Fibroblast of lung (primary cell): Measurements from ENCODE around the gene HMGN5. TPM values are rescaled to one million over a fixed set of nuclear protein-coding genes. Genes with fewer than 3 reads are reported as not detected.

Source experiments
- DNase-seq, 2 donors: peaks; one replicate each; pipeline versions ENCODE4 v3.0.0 to v3.0.0-alpha.2; 2010; ENCODE audit warnings: low read depth in 2 of 2
- H2AFZ ChIP-seq: 2 replicates; pipeline ENCODE4 v1.5.1; 2012; ENCODE audit warnings: low read length, control low read depth, inconsistent platforms
- H3K27ac ChIP-seq: 2 replicates; pipeline ENCODE4 v1.5.1; 2011; ENCODE audit warnings: low read length, control low read depth; ENCODE audit not compliant: insufficient read depth
- H3K27me3 ChIP-seq: 2 replicates; pipeline ENCODE4 v1.5.1; 2011; ENCODE audit warnings: mild to moderate bottlenecking, low read length; ENCODE audit not compliant: control insufficient read depth, insufficient read depth
- H3K36me3 ChIP-seq: 2 replicates; pipeline ENCODE4 v1.5.1; 2011; ENCODE audit warnings: low read length; ENCODE audit not compliant: control insufficient read depth, insufficient read depth
- H3K4me1 ChIP-seq: 2 replicates; pipeline ENCODE4 v1.5.1; 2011; ENCODE audit warnings: low read length; ENCODE audit not compliant: control insufficient read depth, insufficient read depth; ENCODE audit errors: extremely low read depth
- H3K4me2 ChIP-seq: 2 replicates; pipeline ENCODE4 v1.5.1; 2011; ENCODE audit warnings: low read length, control low read depth; ENCODE audit not compliant: insufficient read depth; ENCODE audit errors: extremely low read depth
- H3K4me3 ChIP-seq, 4 experiments: fragments of 200-600 bp in 1 of 4; sonication (generic) in 1 of 4; replicated peaks in 1 of 4; 2 replicates each; pipeline ENCODE4 v1.5.1; 2011 to 2016; ENCODE audit warnings: low read length in 4 of 4, low read depth in 3 of 4, mild to moderate bottlenecking in 3 of 4, control low read depth in 2 of 4, inconsistent platforms in 1 of 4, mixed read lengths in 1 of 4; ENCODE audit not compliant: insufficient read depth in 1 of 4; ENCODE audit errors: control extremely low read depth in 1 of 4
- H3K79me2 ChIP-seq: 2 replicates; pipeline ENCODE4 v1.5.1; 2012; ENCODE audit warnings: mild to moderate bottlenecking, low read length, inconsistent platforms; ENCODE audit not compliant: control insufficient read depth, insufficient read depth
- H3K9ac ChIP-seq: 2 replicates; pipeline ENCODE4 v1.5.1; 2011; ENCODE audit warnings: mild to moderate bottlenecking, low read length, control low read depth; ENCODE audit not compliant: insufficient read depth
- H3K9me3 ChIP-seq: 2 replicates; pipeline ENCODE4 v1.5.1; 2012; ENCODE audit warnings: low read depth, low read length; ENCODE audit not compliant: control insufficient read depth, insufficient read depth
- H4K20me1 ChIP-seq: 2 replicates; pipeline ENCODE4 v1.5.1; 2011; ENCODE audit warnings: low read length; ENCODE audit not compliant: control insufficient read depth, insufficient read depth; ENCODE audit errors: extremely low read depth
- EZH2 ChIP-seq: IDR thresholded peaks from 2 replicates; pipeline ENCODE4 v1.5.1; 2012; ENCODE audit warnings: low read length, control low read depth, mild to moderate bottlenecking; ENCODE audit errors: missing control alignments
- polyA plus RNA-seq, 2 donors: library from polyadenylated mRNA; depleted of rRNA in 1 of 2; stranded (reverse) in 1 of 2; unstranded in 1 of 2; fragments of >200 nt; gene quantifications; 2 replicates each; pipeline ENCODE4 v1.2.1, GENCODE V29; 2011 to 2012; ENCODE audit warnings: missing spikeins in 1 of 2
- total RNA-seq: library from RNA; depleted of rRNA; stranded (reverse); fragments of >200 nt; gene quantifications from 2 replicates; pipeline ENCODE4 v1.2.1, GENCODE V29; 2014
- TF ChIP-seq, protein P1 (sequence below), 2 donors: IDR thresholded peaks in 1 of 2; conservative IDR thresholded peaks in 1 of 2; 1 replicate in 1 of 2; 2 replicates in 1 of 2; pipeline ENCODE4 v1.5.1; 2011 to 2012; ENCODE audit warnings: low read length in 2 of 2, control low read depth in 1 of 2, inconsistent platforms in 1 of 2, low read depth in 1 of 2, mild to moderate bottlenecking in 1 of 2

HMGN5 gene
- total and polyA plus RNA-seq, 2 donors (not counting 1 experiment from before 2014, with no cell fraction given) = 1.7 to 4.4 TPM

DNA sequence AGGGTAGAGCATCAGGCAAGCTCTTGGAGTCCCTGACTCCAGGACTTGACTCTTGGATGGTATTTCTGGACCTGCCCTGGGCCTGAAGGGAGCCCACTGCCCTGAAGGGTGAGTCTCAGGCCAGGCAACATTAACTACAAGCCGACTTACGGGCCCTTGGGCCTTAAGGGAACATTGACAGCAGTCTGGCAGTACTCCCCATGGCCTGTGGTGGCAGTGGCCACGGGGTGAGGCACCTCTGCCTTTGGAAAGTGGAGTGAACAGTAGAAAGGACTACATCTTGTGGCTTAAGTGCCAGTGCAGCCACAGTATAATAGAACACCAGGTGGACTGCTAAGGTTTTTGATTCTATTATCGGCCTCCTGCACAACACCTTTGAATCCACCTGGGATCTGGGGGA is 36.5 kb upstream of the HMGN5 start:
- H3K79me2 ChIP-seq = no peaks in the 10 kb centered on the region
- no peak overlapping the region for H2AFZ ChIP-seq
- H3K9ac ChIP-seq = no peak overlapping the region
- no peak overlapping the region for H3K27ac ChIP-seq
- no peaks in the 10 kb centered on the region for H4K20me1 ChIP-seq
- H3K27me3 ChIP-seq = no peaks in the 10 kb centered on the region
- H3K4me3 ChIP-seq = no peak overlapping the region
- no peak for TF ChIP-seq EZH2
- TF ChIP-seq, protein P1, sequence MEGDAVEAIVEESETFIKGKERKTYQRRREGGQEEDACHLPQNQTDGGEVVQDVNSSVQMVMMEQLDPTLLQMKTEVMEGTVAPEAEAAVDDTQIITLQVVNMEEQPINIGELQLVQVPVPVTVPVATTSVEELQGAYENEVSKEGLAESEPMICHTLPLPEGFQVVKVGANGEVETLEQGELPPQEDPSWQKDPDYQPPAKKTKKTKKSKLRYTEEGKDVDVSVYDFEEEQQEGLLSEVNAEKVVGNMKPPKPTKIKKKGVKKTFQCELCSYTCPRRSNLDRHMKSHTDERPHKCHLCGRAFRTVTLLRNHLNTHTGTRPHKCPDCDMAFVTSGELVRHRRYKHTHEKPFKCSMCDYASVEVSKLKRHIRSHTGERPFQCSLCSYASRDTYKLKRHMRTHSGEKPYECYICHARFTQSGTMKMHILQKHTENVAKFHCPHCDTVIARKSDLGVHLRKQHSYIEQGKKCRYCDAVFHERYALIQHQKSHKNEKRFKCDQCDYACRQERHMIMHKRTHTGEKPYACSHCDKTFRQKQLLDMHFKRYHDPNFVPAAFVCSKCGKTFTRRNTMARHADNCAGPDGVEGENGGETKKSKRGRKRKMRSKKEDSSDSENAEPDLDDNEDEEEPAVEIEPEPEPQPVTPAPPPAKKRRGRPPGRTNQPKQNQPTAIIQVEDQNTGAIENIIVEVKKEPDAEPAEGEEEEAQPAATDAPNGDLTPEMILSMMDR (conservative IDR thresholded peaks at IDR 0.05 in 1 of 2, IDR thresholded peaks at IDR 0.05 in 1 of 2; ENCODE audit: low read depth in 1 of 2, low read length in 2 of 2) = no peak
- no peak for DNase-seq
- H3K4me1 ChIP-seq = no peaks in the 10 kb centered on the region
- no peak overlapping the region for H3K4me2 ChIP-seq
- no peaks in the 10 kb centered on the region for H3K36me3 ChIP-seq
- H3K9me3 ChIP-seq = no peaks in the 10 kb centered on the region

DNA sequence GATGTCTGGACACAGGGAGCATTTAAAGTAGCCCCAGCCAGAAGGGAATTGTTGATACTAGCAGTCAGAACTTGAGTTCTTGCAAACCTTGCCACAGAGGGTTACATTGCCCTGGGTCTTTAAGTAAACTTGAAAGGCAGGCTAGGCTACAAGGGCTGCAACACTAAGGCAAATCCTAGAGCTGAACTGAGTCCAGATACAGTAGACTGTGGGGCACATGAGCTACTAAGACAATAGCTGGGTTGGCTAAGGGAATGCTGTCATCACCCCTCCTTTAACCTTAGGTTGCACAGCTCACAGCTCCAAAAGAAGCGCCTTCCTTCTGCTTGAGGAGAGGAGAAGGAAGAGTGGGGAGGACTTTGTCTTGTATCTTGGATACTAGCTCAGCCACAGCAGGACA is 35.8 kb upstream of the HMGN5 start:
- Histone ChIP-seq H3K27me3 (no peaks in the 10 kb centered on the region), H3K36me3 (no peaks in the 10 kb centered on the region), H4K20me1 (no peaks in the 10 kb centered on the region), H3K4me1 (no peaks in the 10 kb centered on the region), H3K9ac (no peak overlapping the region), H3K4me3 (no peak overlapping the region), H2AFZ (no peak overlapping the region), H3K4me2 (no peak overlapping the region), H3K9me3 (no peaks in the 10 kb centered on the region), H3K27ac (no peak overlapping the region), H3K79me2 (no peaks in the 10 kb centered on the region)
- TF ChIP-seq, protein P1 (conservative IDR thresholded peaks at IDR 0.05 in 1 of 2, IDR thresholded peaks at IDR 0.05 in 1 of 2; ENCODE audit: low read depth in 1 of 2, low read length in 2 of 2) = no peak
- no peak for TF ChIP-seq EZH2
- DNase-seq = no peak

DNA sequence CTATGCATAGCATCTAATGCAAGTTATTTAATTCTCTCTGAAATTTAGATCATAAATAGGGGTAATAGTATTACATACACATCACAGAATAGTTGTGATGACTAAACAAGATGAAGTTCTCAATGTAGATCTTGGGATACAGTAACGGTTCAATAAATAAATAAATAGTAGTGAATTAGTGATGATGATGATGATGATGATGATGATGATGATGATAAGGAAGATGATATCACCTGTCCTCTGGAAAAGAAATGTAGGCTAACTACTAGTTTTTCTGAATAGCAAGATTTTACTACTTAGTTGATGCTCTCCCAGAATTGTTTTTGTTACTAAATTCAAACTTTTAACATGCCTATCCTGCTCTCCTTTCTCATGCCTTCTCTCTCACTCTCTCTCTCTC is 30.5 kb upstream of the HMGN5 start:
- Histone ChIP-seq H3K4me1 (no peaks in the 10 kb centered on the region), H3K9me3 (no peaks in the 10 kb centered on the region)
- no peak for DNase-seq

More for the DNA sequence above, 30.5 kb upstream of the HMGN5 start:
- Histone ChIP-seq H3K36me3 (no peaks in the 10 kb centered on the region), H3K27me3 (no peaks in the 10 kb centered on the region), H4K20me1 (no peaks in the 10 kb centered on the region), H3K9ac (no peak overlapping the region), H2AFZ (no peak overlapping the region), H3K27ac (no peak overlapping the region), H3K4me3 (no peak overlapping the region), H3K79me2 (no peaks in the 10 kb centered on the region), H3K4me2 (no peak overlapping the region)
- no peak for TF ChIP-seq EZH2
- TF ChIP-seq, protein P1 (conservative IDR thresholded peaks at IDR 0.05 in 1 of 2, IDR thresholded peaks at IDR 0.05 in 1 of 2; ENCODE audit: low read depth in 1 of 2, low read length in 2 of 2) = no peak
